H9 (cell line): ENCODE data around the gene NFIX. TPM values are rescaled to one million over a fixed set of nuclear protein-coding genes. Genes with fewer than 3 reads are reported as not detected.

Source experiments
- DNase-seq: peaks from one replicate; pipeline ENCODE4 v3.0.0-alpha.2; 2017
- H2AFZ ChIP-seq: one replicate; pipeline ENCODE4 v1.6.1; 2013; ENCODE audit warnings: mild to moderate bottlenecking, low read length, control low read depth, moderate library complexity
- H2AK5ac ChIP-seq: 2 replicates; pipeline ENCODE4 v1.6.1; 2013; ENCODE audit warnings: low read length, control low read depth, mixed read lengths; ENCODE audit not compliant: insufficient read length
- H2BK120ac ChIP-seq: one replicate; pipeline ENCODE4 v1.6.1; 2013; ENCODE audit warnings: low read depth, mild to moderate bottlenecking, low read length, control low read depth, inconsistent platforms; ENCODE audit not compliant: poor library complexity, severe bottlenecking
- H2BK12ac ChIP-seq: 2 replicates; pipeline ENCODE4 v1.6.1; 2013; ENCODE audit warnings: low read length, control low read depth, mixed read lengths, low read depth; ENCODE audit not compliant: insufficient read length
- H2BK15ac ChIP-seq: 2 replicates; pipeline ENCODE4 v1.6.1; 2013; ENCODE audit warnings: low read depth, low read length, control low read depth
- H2BK20ac ChIP-seq: one replicate; pipeline ENCODE4 v1.6.1; 2013; ENCODE audit warnings: low read depth, mild to moderate bottlenecking, low read length, control low read depth, inconsistent platforms; ENCODE audit not compliant: poor library complexity, severe bottlenecking
- H2BK5ac ChIP-seq: 2 replicates; pipeline ENCODE4 v1.6.1; 2013; ENCODE audit warnings: low read length, control low read depth, mixed read lengths; ENCODE audit not compliant: insufficient read length
- H3K14ac ChIP-seq: 2 replicates; pipeline ENCODE4 v1.6.1; 2013; ENCODE audit warnings: low read length, control low read depth; ENCODE audit not compliant: insufficient read depth
- H3K18ac ChIP-seq: 2 replicates; pipeline ENCODE4 v1.6.1; 2013; ENCODE audit warnings: low read depth, mild to moderate bottlenecking, mixed read lengths, low read length, control low read depth; ENCODE audit not compliant: insufficient read length
- H3K23ac ChIP-seq: 2 replicates; pipeline ENCODE4 v1.6.1; 2013; ENCODE audit warnings: low read length, control low read depth, mixed read lengths, low read depth; ENCODE audit not compliant: insufficient read length
- H3K23me2 ChIP-seq: 2 replicates; pipeline ENCODE4 v1.6.1; 2013; ENCODE audit warnings: low read depth, mild to moderate bottlenecking, mixed read lengths, low read length, control low read depth; ENCODE audit not compliant: insufficient read length, poor library complexity, severe bottlenecking
- H3K27ac ChIP-seq: 2 replicates; pipeline ENCODE4 v1.5.1; 2013; ENCODE audit warnings: low read length, control low read depth, mixed read lengths, low read depth; ENCODE audit not compliant: insufficient read length
- H3K27me3 ChIP-seq: 2 replicates; pipeline ENCODE4 v1.6.1; 2013; ENCODE audit warnings: low read length, control low read depth, inconsistent platforms; ENCODE audit not compliant: insufficient read depth
- H3K4ac ChIP-seq: 2 replicates; pipeline ENCODE4 v1.6.1; 2013; ENCODE audit warnings: low read depth, mild to moderate bottlenecking, control low read depth, inconsistent platforms, low read length, moderate library complexity
- H3K4me1 ChIP-seq: 2 replicates; pipeline ENCODE4 v1.6.1; 2013; ENCODE audit warnings: low read length, control low read depth, inconsistent platforms; ENCODE audit not compliant: insufficient read depth
- H3K4me2 ChIP-seq: 2 replicates; pipeline ENCODE4 v1.6.1; 2013; ENCODE audit warnings: low read length, control low read depth, mixed read lengths; ENCODE audit not compliant: insufficient read length, insufficient read depth
- H3K56ac ChIP-seq: 2 replicates; pipeline ENCODE4 v1.6.1; 2013; ENCODE audit warnings: low read depth, mild to moderate bottlenecking, mixed read lengths, low read length, control low read depth; ENCODE audit not compliant: insufficient read length
- H3K79me1 ChIP-seq: 2 replicates; pipeline ENCODE4 v1.6.1; 2013; ENCODE audit warnings: low read depth, mild to moderate bottlenecking, moderate library complexity, low read length, control low read depth, inconsistent platforms; ENCODE audit not compliant: insufficient read depth, poor library complexity, severe bottlenecking
- H3K79me2 ChIP-seq: 2 replicates; pipeline ENCODE4 v1.6.1; 2013; ENCODE audit warnings: low read length, control low read depth, inconsistent platforms; ENCODE audit not compliant: insufficient read depth
- H3K9ac ChIP-seq: 2 replicates; pipeline ENCODE4 v1.6.1; 2013; ENCODE audit warnings: low read length, control low read depth, mixed read lengths; ENCODE audit not compliant: insufficient read length; ENCODE audit errors: extremely low read depth
- H3K9me3 ChIP-seq: one replicate; pipeline ENCODE4 v1.6.1; 2013; ENCODE audit warnings: low read depth, low read length, inconsistent platforms; ENCODE audit not compliant: control insufficient read depth
- H3T11ph ChIP-seq: one replicate; pipeline ENCODE4 v1.6.1; 2013; ENCODE audit warnings: mild to moderate bottlenecking, low read length, control low read depth, inconsistent platforms
- H4K20me1 ChIP-seq: one replicate; pipeline ENCODE4 v1.6.1; 2013; ENCODE audit not compliant: control insufficient read depth, insufficient read length, insufficient read depth
- H4K5ac ChIP-seq: 2 replicates; pipeline ENCODE4 v1.6.1; 2013; ENCODE audit warnings: low read depth, mild to moderate bottlenecking, mixed read lengths, low read length, control low read depth; ENCODE audit not compliant: insufficient read length
- H4K8ac ChIP-seq: replicated peaks from 2 replicates; pipeline ENCODE4 v1.6.1; 2013; ENCODE audit warnings: low read length, control low read depth, mixed read lengths, low read depth; ENCODE audit not compliant: insufficient read length
- H4K91ac ChIP-seq: 2 replicates; pipeline ENCODE4 v1.6.1; 2013; ENCODE audit warnings: low read depth, mild to moderate bottlenecking, moderate library complexity, mixed read lengths, low read length, control low read depth; ENCODE audit not compliant: insufficient read length
- H3K27ac Mint-ChIP-seq, 3 experiments: 2 replicates in 2 of 3; 3 replicates in 1 of 3; pipeline ENCODE4 v1.8.0; 2020 to 2021; ENCODE audit warnings: mixed read lengths in 3 of 3, mild to moderate bottlenecking in 1 of 3, moderate library complexity in 1 of 3
- H3K27me3 Mint-ChIP-seq: 2 replicates; pipeline ENCODE4 v1.8.0; 2021; ENCODE audit warnings: low read depth, mild to moderate bottlenecking, moderate library complexity, mixed read lengths
- H3K36me3 Mint-ChIP-seq, 3 experiments: 2 replicates in 2 of 3; 3 replicates in 1 of 3; pipeline ENCODE4 v1.8.0; 2020 to 2021; ENCODE audit warnings: low read depth in 3 of 3, mixed read lengths in 3 of 3; ENCODE audit not compliant: insufficient read depth in 1 of 3
- H3K4me1 Mint-ChIP-seq, 2 experiments: 2 replicates each; pipeline ENCODE4 v1.8.0; 2020; ENCODE audit warnings: mixed read lengths in 2 of 2
- H3K4me3 Mint-ChIP-seq, 2 experiments: 2 replicates in 1 of 2; 3 replicates in 1 of 2; pipeline ENCODE4 v1.8.0; 2020 to 2021; ENCODE audit warnings: mild to moderate bottlenecking in 2 of 2, mixed read lengths in 2 of 2, moderate library complexity in 1 of 2
- H3K9me3 Mint-ChIP-seq, 2 experiments: 2 replicates in 1 of 2; 3 replicates in 1 of 2; pipeline ENCODE4 v1.8.0; 2020; ENCODE audit warnings: mild to moderate bottlenecking in 2 of 2, mixed read lengths in 2 of 2, moderate library complexity in 1 of 2
- CTCF ChIP-seq: fragments of 200-600 bp; sonication (generic); conservative IDR thresholded peaks from 3 replicates; pipeline ENCODE4 v1.8.0; 2021; ENCODE audit warnings: antibody characterized with exemption, mild to moderate bottlenecking
- WGBS: extraction: QIAGEN DNeasy Blood & Tissue Kit; methylation state at CpG from one replicate; pipeline ENCODE4 v1.1.7; 2013; ENCODE audit warnings: missing lambda C conversion rate, low lambda C conversion rate, mixed read lengths; ENCODE audit not compliant: insufficient read length; ENCODE audit errors: extremely low coverage; 5-methylcytosine and 5-hydroxymethylcytosine counted together
- total RNA-seq: library from RNA; stranded (reverse); gene quantifications from 2 replicates; pipeline ENCODE4 v1.2.1, GENCODE V29; 2021

The NFIX gene
- total RNA-seq, 1 experiment from 2014 or later: 0.31 TPM

DNA sequence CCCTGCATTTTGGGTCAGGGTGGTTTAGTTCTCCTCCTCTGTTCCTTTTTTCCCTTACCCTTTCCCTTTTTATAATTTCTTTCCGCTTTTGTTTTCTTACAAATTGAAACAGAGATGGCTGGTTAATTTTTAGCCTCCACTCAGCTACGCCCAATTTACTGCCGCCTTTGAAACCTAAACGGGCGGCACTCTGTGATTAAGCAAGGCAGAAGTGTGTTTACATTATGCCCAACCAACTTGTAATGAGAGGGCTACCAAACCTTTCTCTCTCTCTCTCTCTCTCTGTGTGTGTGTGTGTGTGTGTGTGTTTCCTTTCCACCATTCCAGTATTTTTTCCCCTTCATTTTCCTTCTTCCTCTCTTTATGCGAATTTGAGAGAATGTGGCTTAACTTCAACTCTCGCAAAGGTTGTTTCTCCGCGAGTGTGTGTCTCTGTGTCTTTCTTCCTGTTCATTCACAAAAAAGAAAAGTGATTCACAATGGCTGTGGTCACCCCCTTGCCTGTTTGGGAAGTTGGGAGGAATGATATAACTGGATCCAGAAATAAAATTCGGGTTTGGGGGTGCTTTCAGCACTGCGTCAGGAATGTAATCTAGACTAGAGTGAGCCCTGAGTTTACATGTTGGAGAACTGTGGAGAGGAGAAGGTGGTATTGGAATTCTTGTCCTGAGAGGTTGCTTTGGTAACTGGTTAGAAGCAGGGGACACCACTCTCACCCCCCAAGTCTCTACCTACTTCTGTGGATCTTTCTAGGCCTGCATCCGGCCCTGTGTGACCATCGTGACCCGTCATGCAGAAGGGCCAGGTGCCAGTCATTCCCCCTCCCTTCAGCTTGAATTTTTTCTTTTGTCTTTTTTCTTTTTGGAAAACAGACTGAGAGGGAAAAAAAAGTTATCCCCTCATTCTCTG lies 31.4 kb downstream of the NFIX start:
- H3K4me3 Mint-ChIP-seq: no peak overlapping the region
- Histone ChIP-seq H3K4ac (no peak overlapping the region), H2BK20ac (no peak overlapping the region), H3K79me1 (no peaks in the 10 kb centered on the region), H3K27me3 (peaks cover 63% of the 10 kb centered on the region), H3K4me2 (no peak overlapping the region), H3K9ac (no peak overlapping the region), H3K9me3 (no peaks in the 10 kb centered on the region), H4K20me1 (peaks cover 2% of the 10 kb centered on the region), H3K18ac (no peak overlapping the region), H2BK15ac (no peak overlapping the region), H3K4me1 (no peaks in the 10 kb centered on the region), H3K14ac (no peak overlapping the region), H2AK5ac (no peak overlapping the region), H4K8ac (no peak overlapping the region), H3K23me2 (peaks cover 7% of the 10 kb centered on the region), H3K56ac (no peak overlapping the region), H4K91ac (no peak overlapping the region), H3T11ph (no peak overlapping the region), H4K5ac (no peak overlapping the region), H3K23ac (no peak overlapping the region), H2BK120ac (no peak overlapping the region), H3K27ac (no peak overlapping the region), H2AFZ (no peak overlapping the region), H2BK12ac (no peak overlapping the region), H2BK5ac (no peak overlapping the region), H3K79me2 (no peaks in the 10 kb centered on the region)
- peaks cover 3 to 15% of the 10 kb centered on the region in 2 experiments; a peak in 2 of 5 replicates for H3K9me3 Mint-ChIP-seq
- WGBS: no CpG with 5 or more reads among the region's 14 CpGs
- no peak overlapping the region for H3K27ac Mint-ChIP-seq
- no peak for DNase-seq
- peaks cover 16 to 42% of the 10 kb centered on the region in 2 experiments for H3K4me1 Mint-ChIP-seq
- H3K36me3 Mint-ChIP-seq: no peaks in the 10 kb centered on the region
- TF ChIP-seq CTCF: no peak
- H3K27me3 Mint-ChIP-seq: peaks cover 100% of the 10 kb centered on the region
